PFSK-1 (cell line): ENCODE results near the gene GLRX.

Experiments used
- POLR2AphosphoS5 ChIP-seq: IDR thresholded peaks from 2 replicates; pipeline ENCODE4 v1.6.1; 2012; ENCODE audit warnings: low read depth, mild to moderate bottlenecking, control low read depth, low read length, moderate library complexity
- SIN3A ChIP-seq: IDR thresholded peaks from 2 replicates; pipeline ENCODE4 v1.6.1; 2012; ENCODE audit warnings: mild to moderate bottlenecking, low read length, moderate library complexity, borderline replicate concordance; ENCODE audit not compliant: insufficient read depth
- TF ChIP-seq, protein P1 (sequence below), 2 experiments: IDR thresholded peaks; 2 replicates each; pipeline versions ENCODE4 v1.6.1 to v1.8.0; 2011 to 2012; ENCODE audit warnings: low read depth in 2 of 2, low read length in 2 of 2, control low read depth in 1 of 2, inconsistent platforms in 1 of 2, mild to moderate bottlenecking in 1 of 2, moderate library complexity in 1 of 2; ENCODE audit not compliant: insufficient read depth in 1 of 2

DNA sequence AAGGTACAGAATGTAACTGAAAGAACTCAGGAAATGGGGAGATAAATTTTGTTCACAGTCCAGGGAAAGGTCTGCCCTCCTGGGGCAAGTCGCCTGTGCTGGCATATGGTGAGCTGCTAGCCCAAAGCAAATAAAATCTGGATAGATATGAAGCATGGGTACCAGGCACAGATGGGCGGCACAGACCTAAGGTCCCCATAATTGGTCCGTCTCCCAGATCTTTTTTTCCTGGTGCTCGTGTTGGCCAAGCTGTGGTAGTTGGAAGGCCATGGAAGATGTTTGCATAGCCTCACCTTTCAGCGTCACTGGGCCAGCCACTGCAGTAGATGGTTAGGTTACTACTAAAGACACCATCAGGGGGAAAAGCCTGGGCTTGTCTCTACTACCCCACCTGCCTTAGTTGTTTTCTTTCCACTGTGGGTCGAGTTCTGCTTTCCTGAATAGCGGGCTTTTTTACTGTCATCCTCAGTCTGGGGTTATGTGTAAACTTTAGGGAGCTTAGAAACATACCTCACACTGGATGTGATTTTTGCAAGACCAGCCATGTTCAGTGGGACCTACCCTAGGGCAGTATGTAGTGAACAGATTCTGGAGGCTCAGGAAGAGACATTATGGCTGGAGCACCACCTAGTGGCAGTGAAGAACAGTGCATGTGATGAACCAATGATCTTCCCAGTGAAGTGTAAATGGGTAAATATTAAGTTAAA is 24.2 kb upstream of the GLRX start:
- no peak for TF ChIP-seq SIN3A
- TF ChIP-seq POLR2AphosphoS5: no peak
- TF ChIP-seq, protein P1, sequence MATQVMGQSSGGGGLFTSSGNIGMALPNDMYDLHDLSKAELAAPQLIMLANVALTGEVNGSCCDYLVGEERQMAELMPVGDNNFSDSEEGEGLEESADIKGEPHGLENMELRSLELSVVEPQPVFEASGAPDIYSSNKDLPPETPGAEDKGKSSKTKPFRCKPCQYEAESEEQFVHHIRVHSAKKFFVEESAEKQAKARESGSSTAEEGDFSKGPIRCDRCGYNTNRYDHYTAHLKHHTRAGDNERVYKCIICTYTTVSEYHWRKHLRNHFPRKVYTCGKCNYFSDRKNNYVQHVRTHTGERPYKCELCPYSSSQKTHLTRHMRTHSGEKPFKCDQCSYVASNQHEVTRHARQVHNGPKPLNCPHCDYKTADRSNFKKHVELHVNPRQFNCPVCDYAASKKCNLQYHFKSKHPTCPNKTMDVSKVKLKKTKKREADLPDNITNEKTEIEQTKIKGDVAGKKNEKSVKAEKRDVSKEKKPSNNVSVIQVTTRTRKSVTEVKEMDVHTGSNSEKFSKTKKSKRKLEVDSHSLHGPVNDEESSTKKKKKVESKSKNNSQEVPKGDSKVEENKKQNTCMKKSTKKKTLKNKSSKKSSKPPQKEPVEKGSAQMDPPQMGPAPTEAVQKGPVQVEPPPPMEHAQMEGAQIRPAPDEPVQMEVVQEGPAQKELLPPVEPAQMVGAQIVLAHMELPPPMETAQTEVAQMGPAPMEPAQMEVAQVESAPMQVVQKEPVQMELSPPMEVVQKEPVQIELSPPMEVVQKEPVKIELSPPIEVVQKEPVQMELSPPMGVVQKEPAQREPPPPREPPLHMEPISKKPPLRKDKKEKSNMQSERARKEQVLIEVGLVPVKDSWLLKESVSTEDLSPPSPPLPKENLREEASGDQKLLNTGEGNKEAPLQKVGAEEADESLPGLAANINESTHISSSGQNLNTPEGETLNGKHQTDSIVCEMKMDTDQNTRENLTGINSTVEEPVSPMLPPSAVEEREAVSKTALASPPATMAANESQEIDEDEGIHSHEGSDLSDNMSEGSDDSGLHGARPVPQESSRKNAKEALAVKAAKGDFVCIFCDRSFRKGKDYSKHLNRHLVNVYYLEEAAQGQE (IDR thresholded peaks at IDR 0.05; ENCODE audit: insufficient read depth in 1 of 2, low read depth in 2 of 2, low read length in 2 of 2): no peak
